Mammary epithelial cell (primary cell): Measurements from ENCODE around the gene GIN1.

Source experiments
- EZH2 ChIP-seq: IDR thresholded peaks from 2 replicates; pipeline ENCODE4 v1.6.1; 2012; ENCODE audit warnings: low read length, inconsistent platforms, borderline replicate concordance
- TF ChIP-seq, protein P1 (sequence below), 2 donors: IDR thresholded peaks in 1 of 2; conservative IDR thresholded peaks in 1 of 2; 2 replicates each; pipeline ENCODE4 v1.5.1; 2011 to 2012; ENCODE audit warnings: inconsistent platforms in 2 of 2, low read length in 2 of 2, mild to moderate bottlenecking in 2 of 2, control low read depth in 1 of 2, low read depth in 1 of 2; ENCODE audit not compliant: insufficient read depth in 1 of 2; ENCODE audit errors: extremely low read depth in 1 of 2

DNA sequence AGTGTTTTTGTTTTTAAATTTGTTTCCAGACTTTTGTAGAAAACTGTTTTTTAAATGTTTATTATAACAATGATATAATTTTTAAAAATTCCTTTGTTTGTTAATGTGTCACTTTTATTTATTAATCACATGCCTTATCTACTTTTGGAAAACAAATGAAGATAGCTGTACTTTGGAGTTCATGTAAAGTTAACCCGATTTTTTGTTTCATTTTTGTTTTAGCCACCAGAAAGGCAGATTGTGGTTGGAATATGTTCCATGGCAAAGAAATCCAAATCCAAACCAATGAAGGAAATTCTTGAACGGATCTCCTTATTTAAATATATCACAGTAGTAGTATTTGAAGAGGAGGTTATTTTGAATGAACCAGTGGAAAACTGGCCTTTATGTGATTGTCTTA is 13.3 kb upstream of the GIN1 start:
- TF ChIP-seq, protein P1, sequence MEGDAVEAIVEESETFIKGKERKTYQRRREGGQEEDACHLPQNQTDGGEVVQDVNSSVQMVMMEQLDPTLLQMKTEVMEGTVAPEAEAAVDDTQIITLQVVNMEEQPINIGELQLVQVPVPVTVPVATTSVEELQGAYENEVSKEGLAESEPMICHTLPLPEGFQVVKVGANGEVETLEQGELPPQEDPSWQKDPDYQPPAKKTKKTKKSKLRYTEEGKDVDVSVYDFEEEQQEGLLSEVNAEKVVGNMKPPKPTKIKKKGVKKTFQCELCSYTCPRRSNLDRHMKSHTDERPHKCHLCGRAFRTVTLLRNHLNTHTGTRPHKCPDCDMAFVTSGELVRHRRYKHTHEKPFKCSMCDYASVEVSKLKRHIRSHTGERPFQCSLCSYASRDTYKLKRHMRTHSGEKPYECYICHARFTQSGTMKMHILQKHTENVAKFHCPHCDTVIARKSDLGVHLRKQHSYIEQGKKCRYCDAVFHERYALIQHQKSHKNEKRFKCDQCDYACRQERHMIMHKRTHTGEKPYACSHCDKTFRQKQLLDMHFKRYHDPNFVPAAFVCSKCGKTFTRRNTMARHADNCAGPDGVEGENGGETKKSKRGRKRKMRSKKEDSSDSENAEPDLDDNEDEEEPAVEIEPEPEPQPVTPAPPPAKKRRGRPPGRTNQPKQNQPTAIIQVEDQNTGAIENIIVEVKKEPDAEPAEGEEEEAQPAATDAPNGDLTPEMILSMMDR (conservative IDR thresholded peaks at IDR 0.05 in 1 of 2, IDR thresholded peaks at IDR 0.05 in 1 of 2; ENCODE audit: extremely low read depth in 1 of 2, insufficient read depth in 1 of 2, low read depth in 1 of 2, low read length in 2 of 2) = no peak
- no peak for TF ChIP-seq EZH2
